Ishikawa (cell line): ENCODE measurements around the gene ACTR8.

Source experiments
- CEBPB ChIP-seq: IDR thresholded peaks from 2 replicates; pipeline ENCODE4 v1.6.1; 2012
- EGR1 ChIP-seq: IDR thresholded peaks from 2 replicates; pipeline ENCODE4 v1.6.1; 2012
- EP300 ChIP-seq: IDR thresholded peaks from 2 replicates; pipeline ENCODE4 v1.6.1; 2012; ENCODE audit warnings: borderline replicate concordance
- NFIC ChIP-seq: IDR thresholded peaks from 2 replicates; pipeline ENCODE4 v1.6.1; 2012
- TAF1 ChIP-seq: IDR thresholded peaks from 2 replicates; pipeline ENCODE4 v1.6.1; 2012; ENCODE audit warnings: low read depth, mild to moderate bottlenecking
- ZBTB7A ChIP-seq: IDR thresholded peaks from 2 replicates; pipeline ENCODE4 v1.6.1; 2012; ENCODE audit warnings: low read depth
- TF ChIP-seq, protein P1 (sequence below): IDR thresholded peaks from 2 replicates; pipeline ENCODE4 v1.6.1; 2012
- TF ChIP-seq, protein P2 (sequence below): IDR thresholded peaks from 2 replicates; pipeline ENCODE4 v1.6.1; 2012
- TF ChIP-seq, protein P3 (sequence below): IDR thresholded peaks from 2 replicates; pipeline ENCODE4 v1.6.1; 2012; ENCODE audit warnings: low read depth, mild to moderate bottlenecking

DNA sequence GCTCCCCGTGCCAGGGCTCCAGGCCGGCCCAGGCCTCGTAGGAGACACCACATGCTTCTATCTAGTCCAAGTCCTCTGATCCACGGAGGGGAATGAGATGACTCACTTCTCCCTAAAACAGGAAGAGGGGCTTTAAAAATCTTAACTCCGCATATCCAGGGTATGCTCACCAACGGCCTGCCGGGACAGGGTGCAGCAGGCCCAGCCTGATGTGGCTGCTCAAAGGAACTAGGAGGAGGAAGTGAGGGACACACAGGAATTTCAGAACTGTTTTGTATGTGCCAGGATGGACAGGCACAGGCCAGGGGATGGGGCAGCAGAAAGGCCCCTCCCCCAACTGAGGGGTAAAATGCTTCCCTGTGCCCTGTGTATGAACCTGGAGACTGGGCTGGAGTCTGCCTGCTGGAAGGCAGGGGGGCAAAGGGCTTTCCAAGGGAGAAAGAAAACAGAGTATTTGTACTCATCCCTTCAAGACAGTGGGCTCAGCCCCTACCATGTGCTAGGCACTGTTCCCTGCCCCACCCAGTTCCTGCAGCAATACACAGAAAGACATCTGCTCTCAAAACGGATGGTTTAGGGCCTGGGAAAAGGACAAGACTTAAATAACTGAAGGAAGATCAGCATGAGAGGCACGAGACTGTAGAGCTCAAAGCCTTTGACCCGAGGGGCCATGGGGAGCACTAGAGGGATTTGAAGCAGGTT, 57.8 kb downstream of the ACTR8 start:
- no peak for TF ChIP-seq TAF1
- TF ChIP-seq, protein P1, sequence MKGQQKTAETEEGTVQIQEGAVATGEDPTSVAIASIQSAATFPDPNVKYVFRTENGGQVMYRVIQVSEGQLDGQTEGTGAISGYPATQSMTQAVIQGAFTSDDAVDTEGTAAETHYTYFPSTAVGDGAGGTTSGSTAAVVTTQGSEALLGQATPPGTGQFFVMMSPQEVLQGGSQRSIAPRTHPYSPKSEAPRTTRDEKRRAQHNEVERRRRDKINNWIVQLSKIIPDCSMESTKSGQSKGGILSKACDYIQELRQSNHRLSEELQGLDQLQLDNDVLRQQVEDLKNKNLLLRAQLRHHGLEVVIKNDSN: no peak
- TF ChIP-seq NFIC: no peak
- TF ChIP-seq, protein P2, sequence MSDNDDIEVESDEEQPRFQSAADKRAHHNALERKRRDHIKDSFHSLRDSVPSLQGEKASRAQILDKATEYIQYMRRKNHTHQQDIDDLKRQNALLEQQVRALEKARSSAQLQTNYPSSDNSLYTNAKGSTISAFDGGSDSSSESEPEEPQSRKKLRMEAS: no peak
- TF ChIP-seq, protein P3, sequence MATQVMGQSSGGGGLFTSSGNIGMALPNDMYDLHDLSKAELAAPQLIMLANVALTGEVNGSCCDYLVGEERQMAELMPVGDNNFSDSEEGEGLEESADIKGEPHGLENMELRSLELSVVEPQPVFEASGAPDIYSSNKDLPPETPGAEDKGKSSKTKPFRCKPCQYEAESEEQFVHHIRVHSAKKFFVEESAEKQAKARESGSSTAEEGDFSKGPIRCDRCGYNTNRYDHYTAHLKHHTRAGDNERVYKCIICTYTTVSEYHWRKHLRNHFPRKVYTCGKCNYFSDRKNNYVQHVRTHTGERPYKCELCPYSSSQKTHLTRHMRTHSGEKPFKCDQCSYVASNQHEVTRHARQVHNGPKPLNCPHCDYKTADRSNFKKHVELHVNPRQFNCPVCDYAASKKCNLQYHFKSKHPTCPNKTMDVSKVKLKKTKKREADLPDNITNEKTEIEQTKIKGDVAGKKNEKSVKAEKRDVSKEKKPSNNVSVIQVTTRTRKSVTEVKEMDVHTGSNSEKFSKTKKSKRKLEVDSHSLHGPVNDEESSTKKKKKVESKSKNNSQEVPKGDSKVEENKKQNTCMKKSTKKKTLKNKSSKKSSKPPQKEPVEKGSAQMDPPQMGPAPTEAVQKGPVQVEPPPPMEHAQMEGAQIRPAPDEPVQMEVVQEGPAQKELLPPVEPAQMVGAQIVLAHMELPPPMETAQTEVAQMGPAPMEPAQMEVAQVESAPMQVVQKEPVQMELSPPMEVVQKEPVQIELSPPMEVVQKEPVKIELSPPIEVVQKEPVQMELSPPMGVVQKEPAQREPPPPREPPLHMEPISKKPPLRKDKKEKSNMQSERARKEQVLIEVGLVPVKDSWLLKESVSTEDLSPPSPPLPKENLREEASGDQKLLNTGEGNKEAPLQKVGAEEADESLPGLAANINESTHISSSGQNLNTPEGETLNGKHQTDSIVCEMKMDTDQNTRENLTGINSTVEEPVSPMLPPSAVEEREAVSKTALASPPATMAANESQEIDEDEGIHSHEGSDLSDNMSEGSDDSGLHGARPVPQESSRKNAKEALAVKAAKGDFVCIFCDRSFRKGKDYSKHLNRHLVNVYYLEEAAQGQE: no peak
- TF ChIP-seq EP300: no peak
- no peak for TF ChIP-seq CEBPB
- TF ChIP-seq EGR1: no peak
- no peak for TF ChIP-seq ZBTB7A
